ENCODE measurements around the gene ZNF622.

DNA sequence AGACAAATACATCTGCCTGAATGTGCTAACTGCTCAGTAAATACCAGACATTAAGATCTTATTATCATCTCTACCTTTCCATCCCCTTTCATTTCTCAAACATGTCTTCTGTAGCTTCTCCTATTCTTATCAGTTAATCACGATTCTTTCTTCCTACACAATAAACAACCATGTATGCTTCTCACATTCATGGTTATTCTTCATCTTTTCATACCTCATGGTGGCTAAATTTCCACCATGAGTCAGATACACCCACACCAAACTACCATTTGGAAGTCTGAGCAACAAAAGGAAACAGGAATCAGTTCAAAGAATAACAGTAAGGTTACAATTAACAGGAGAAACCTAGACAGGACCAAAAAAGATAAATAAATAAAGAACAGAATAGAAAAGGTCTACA lies 7.7 kb downstream of the ZNF622 start:
- TF ChIP-seq POLR2A (IDR thresholded peaks at IDR 0.05; ENCODE audit: low read depth, low read length) (no peak), POLR2AphosphoS5 (IDR thresholded peaks at IDR 0.05; ENCODE audit: low read depth, low read length) (no peak)

Measured in GM12891 (cell line).